ENCODE measurements around the gene TMCO2. TPM values are rescaled to one million over a fixed set of nuclear protein-coding genes. Genes with fewer than 3 reads are reported as not detected.
A peak's percentile ranks its signal among the peaks of the same experiment; 100 is the strongest.

Gene TMCO2
- total and polyA plus RNA-seq, 10 of the 15 experiments (the other 5 are each of a cell fraction or from before 2014, with no cell fraction given): not detected

GRCh38 chr1:40224040-40224439 is 23.7 kb upstream of the TMCO2 start (continued):
- TF ChIP-seq CUX1 (IDR thresholded peaks at IDR 0.05; ENCODE audit: insufficient replicate concordance, low read depth, low read length) (no peak), TBL1XR1 (IDR thresholded peaks at IDR 0.05; ENCODE audit: low read depth, low read length) (no peak), ZNF24 (IDR thresholded peaks at IDR 0.05) (no peak), CBX3 (IDR thresholded peaks at IDR 0.05; ENCODE audit: borderline replicate concordance, low read depth) (no peak), MTA3 (IDR thresholded peaks at IDR 0.05; ENCODE audit: borderline replicate concordance, low read length) (no peak), SREBF2 (IDR thresholded peaks at IDR 0.05; ENCODE audit: low read length) (no peak), CREM (IDR thresholded peaks at IDR 0.05; ENCODE audit: low read depth) (0 out of 2 replicates have a peak, but pooled peaks have one; percentile 13), FOXK2 (IDR thresholded peaks at IDR 0.05) (no peak), TARDBP (IDR thresholded peaks at IDR 0.05; ENCODE audit: borderline replicate concordance) (no peak), RUNX3 (IDR thresholded peaks at IDR 0.05; ENCODE audit: low read length) (peak; percentile 75)
- TF ChIP-seq, protein P1, sequence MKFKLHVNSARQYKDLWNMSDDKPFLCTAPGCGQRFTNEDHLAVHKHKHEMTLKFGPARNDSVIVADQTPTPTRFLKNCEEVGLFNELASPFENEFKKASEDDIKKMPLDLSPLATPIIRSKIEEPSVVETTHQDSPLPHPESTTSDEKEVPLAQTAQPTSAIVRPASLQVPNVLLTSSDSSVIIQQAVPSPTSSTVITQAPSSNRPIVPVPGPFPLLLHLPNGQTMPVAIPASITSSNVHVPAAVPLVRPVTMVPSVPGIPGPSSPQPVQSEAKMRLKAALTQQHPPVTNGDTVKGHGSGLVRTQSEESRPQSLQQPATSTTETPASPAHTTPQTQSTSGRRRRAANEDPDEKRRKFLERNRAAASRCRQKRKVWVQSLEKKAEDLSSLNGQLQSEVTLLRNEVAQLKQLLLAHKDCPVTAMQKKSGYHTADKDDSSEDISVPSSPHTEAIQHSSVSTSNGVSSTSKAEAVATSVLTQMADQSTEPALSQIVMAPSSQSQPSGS (IDR thresholded peaks at IDR 0.05; ENCODE audit: low read length): peak; percentile 46; the same call in 1 of the 2 replicates
